Uterus (tissue), 4 donors: ENCODE results near the gene BABAM2. TPM values are rescaled to one million over a fixed set of nuclear protein-coding genes. Genes with fewer than 3 reads are reported as not detected.

Experiments
- DNase-seq, 2 donors: peaks; one replicate each; pipeline ENCODE4 v3.0.0-alpha.2; 2019 to 2020
- H3K27ac ChIP-seq, 2 donors: fragments of 200-600 bp; sonication (generic); 1 replicate in 1 of 2; 2 replicates in 1 of 2; pipeline ENCODE4 v1.5.1; 2016 to 2018
- H3K27me3 ChIP-seq, 2 donors: fragments of 200-600 bp; sonication (generic); one replicate each; pipeline ENCODE4 v1.5.1; 2018 to 2019; ENCODE audit warnings: control low read depth in 1 of 2
- H3K36me3 ChIP-seq, 2 donors: fragments of 200-600 bp; sonication (generic); one replicate each; pipeline ENCODE4 v1.5.1; 2019; ENCODE audit warnings: control low read depth in 1 of 2
- H3K4me1 ChIP-seq, 2 donors: fragments of 200-600 bp; sonication (generic); one replicate each; pipeline ENCODE4 v1.5.1; 2018 to 2019; ENCODE audit warnings: control low read depth in 1 of 2
- H3K4me3 ChIP-seq, 2 donors: fragments of 200-600 bp; sonication (generic); 1 replicate in 1 of 2; 2 replicates in 1 of 2; pipeline ENCODE4 v1.5.1; 2018 to 2019; ENCODE audit warnings: mild to moderate bottlenecking in 1 of 2
- H3K9me3 ChIP-seq, 2 donors: fragments of 200-600 bp; sonication (generic); one replicate each; pipeline ENCODE4 v1.5.1; 2019; ENCODE audit warnings: control low read depth in 1 of 2
- CTCF ChIP-seq, 4 experiments: fragments of 200-600 bp in 2 of 4; fragments of 450-650 bp in 2 of 4; sonication (generic) in 2 of 4; IDR thresholded peaks; one replicate each; pipeline ENCODE4 v1.5.1; 2016 to 2019; ENCODE audit warnings: antibody characterized with exemption in 4 of 4, mild to moderate bottlenecking in 2 of 4, moderate library complexity in 1 of 4
- POLR2A ChIP-seq, 2 donors: fragments of 450-650 bp; IDR thresholded peaks; one replicate each; pipeline ENCODE4 v1.6.1; 2016; ENCODE audit warnings: antibody characterized with exemption in 2 of 2, mild to moderate bottlenecking in 1 of 2, moderate library complexity in 1 of 2
- intact Hi-C: fragments of 100-400 bp; cut with DNase I; formaldehyde crosslinking; loops from one replicate; pipeline ENCODE4 v1.15.1; 2023; ENCODE audit warnings: low total_unique reads
- total RNA-seq, 4 donors: library from RNA; depleted of rRNA in 3 of 4; stranded (reverse); fragments of >200 nt in 3 of 4; gene quantifications; one replicate each; pipeline versions ENCODE4 v1.1.0 to v1.2.4, GENCODE V29; 2014 to 2023
- donor health status: DM: yes; HTN: yes; CAD: no.

BABAM2 gene
- total RNA-seq, 4 donors from 2014 or later: 24.1 to 62.1 (median 32.5) TPM

DNA sequence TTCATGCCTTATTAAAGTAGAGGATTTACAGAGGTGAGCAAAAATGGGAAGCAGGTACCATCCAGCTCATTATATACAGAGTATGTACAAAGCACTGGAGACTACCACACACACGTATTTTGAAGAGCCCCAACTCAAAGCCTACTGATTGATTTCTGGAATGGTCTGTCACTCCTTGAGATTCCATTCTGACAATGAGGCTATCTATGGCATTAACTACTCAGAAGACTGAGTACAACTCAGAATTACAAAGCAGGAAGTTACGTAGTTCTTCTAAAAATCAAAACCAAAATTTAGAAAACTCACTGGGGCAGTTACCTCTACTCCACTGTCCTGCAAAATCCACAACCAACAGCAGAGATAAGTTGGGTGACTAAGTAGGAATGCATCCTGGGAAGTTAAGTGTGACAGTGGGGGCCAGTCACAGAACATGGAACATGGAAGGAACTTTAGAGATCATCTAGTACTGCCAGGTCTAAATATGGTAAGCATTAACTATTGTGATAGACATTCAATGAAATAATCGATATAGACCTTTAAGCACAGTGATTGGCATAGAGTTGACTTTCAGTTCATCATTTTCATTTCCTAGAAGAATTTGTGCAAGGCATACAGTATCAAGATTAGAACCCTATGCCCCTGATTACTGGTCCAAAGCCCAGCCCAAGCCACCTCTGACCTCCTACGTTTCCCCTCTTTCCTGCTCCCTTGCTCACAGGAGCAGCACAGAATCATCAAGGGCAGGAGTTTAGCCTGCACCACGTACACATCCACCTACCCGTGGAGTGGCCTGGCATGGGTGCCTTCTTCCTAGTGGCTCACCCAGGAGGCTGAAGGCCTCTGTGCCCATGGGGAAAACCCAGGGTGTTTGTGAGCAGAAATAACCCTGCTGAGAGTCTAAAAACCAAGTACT is 422.0 kb downstream of the BABAM2 start:
- Histone ChIP-seq H3K27me3 (no peaks in the 10 kb centered on the region), H3K36me3 (no peaks in the 10 kb centered on the region), H3K4me3 (no peak overlapping the region), H3K27ac (no peak overlapping the region), H3K9me3 (no peaks in the 10 kb centered on the region), H3K4me1 (no peaks in the 10 kb centered on the region)
- TF ChIP-seq CTCF (IDR thresholded peaks at IDR 0.05): no peak
- TF ChIP-seq POLR2A (IDR thresholded peaks at IDR 0.05): no peak
- intact Hi-C loops: no loop called here
- no peak for DNase-seq

GRCh38 chr2:28313220-28313784 is 422.8 kb downstream of the BABAM2 start:
- intact Hi-C loops: no loop called here
- Histone ChIP-seq H3K4me3 (no peak overlapping the region), H3K27ac (no peak overlapping the region), H3K36me3 (no peaks in the 10 kb centered on the region), H3K27me3 (no peaks in the 10 kb centered on the region), H3K9me3 (no peaks in the 10 kb centered on the region), H3K4me1 (no peaks in the 10 kb centered on the region)
- no peak for TF ChIP-seq POLR2A (IDR thresholded peaks at IDR 0.05)
- TF ChIP-seq CTCF (IDR thresholded peaks at IDR 0.05): no peak
- no peak for DNase-seq

DNA sequence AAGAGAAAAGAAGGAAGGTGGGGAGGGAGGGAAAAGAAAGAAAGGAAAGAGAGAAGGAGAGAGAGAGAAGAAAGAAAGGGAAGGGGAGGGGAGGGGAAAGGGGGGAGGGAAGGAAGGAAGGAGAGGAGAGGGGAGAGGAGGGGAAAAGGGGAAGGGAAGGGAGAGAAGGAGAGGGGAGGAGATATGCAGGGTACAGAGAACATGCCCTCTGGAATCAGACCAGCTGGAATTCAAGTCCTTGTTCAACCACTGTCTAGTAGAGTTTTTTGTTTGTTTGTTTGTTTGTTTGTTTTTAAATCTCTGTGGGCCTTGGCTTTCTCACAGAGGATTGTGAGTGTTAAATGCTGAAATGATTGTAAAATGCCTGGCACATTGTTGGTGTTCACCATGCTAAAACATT is 424.4 kb downstream of the BABAM2 start:
- intact Hi-C loops: no loop called here
- Histone ChIP-seq H3K9me3 (no peaks in the 10 kb centered on the region), H3K4me1 (no peaks in the 10 kb centered on the region), H3K27me3 (no peaks in the 10 kb centered on the region), H3K27ac (no peak overlapping the region), H3K4me3 (no peak overlapping the region), H3K36me3 (no peaks in the 10 kb centered on the region)
- no peak for TF ChIP-seq POLR2A (IDR thresholded peaks at IDR 0.05)
- no peak for TF ChIP-seq CTCF (IDR thresholded peaks at IDR 0.05)
- DNase-seq: no peak

DNA sequence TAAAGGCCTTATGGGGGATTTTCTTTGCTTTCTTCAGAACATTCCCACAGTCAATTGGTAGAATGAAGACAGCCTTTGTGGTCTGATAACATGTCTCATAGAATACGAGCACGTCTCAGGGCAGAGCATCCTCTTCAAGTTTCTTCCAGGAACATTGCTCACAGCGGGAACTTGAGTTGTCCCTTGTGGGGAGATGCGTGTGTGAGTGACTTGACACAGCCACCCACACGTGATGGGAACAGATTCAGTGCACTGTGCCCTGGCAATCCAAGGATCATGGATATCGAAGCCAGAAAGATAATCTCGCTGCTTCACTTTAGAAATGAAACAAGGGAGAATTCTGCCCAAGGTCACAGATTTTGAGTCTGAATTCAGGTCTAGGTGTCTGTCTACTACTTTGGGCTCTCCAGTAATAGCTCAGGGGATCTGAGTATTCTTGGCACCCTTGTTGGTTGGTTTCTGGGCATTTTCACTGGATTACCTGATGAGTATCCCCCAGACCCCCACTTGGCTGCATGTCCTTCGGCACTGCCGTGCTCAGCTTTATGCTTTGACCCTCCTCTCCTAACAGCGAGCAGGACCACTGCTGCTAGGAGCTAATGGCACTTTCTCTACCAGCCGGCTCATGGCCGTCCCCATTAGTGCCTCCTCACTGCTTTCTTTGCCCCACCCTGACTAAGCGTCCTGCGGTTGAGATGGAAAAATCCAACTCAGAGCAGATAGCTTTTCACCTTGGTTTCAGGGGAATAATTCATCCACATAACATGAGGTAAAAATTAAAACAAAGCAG is 426.2 kb downstream of the BABAM2 start:
- no peaks in the 10 kb centered on the region for H3K36me3 ChIP-seq
- intact Hi-C loops: no loop called here
- H3K4me1 ChIP-seq: no peaks in the 10 kb centered on the region
- no peak overlapping the region for H3K4me3 ChIP-seq
- no peaks in the 10 kb centered on the region for H3K9me3 ChIP-seq
- H3K27ac ChIP-seq: no peak overlapping the region
- TF ChIP-seq POLR2A (IDR thresholded peaks at IDR 0.05) (no peak), CTCF (IDR thresholded peaks at IDR 0.05) (no peak)
- no peaks in the 10 kb centered on the region for H3K27me3 ChIP-seq
- no peak for DNase-seq
